Erythroblast (primary cell): ENCODE data around the gene LIM2.

Experiments used
- GATA1 ChIP-seq: IDR thresholded peaks from 2 replicates; pipeline ENCODE4 v1.6.1; 2011; ENCODE audit warnings: low read depth, mild to moderate bottlenecking, control low read depth, low read length, moderate library complexity
- POLR2A ChIP-seq: IDR thresholded peaks from 2 replicates; pipeline ENCODE4 v1.6.1; 2011; ENCODE audit warnings: mild to moderate bottlenecking, low read length

GRCh38 chr19:51330366-51330765 lies 57.4 kb downstream of the LIM2 start:
- TF ChIP-seq POLR2A (no peak), GATA1 (no peak)
